GM23338 (cell line): ENCODE data around the gene FGFRL1.

Experiments
- EZH2phosphoT487 ChIP-seq: fragments of 200-600 bp; sonication (generic); IDR thresholded peaks from one replicate; pipeline ENCODE4 v1.8.1; 2018; ENCODE audit warnings: antibody characterized with exemption; ENCODE audit not compliant: unreplicated experiment
- POLR2AphosphoS5 ChIP-seq: IDR thresholded peaks from 2 replicates; pipeline ENCODE4 v1.6.1; 2016; ENCODE audit warnings: antibody characterized with exemption, low read depth
- TF ChIP-seq, protein P1 (sequence below): IDR thresholded peaks from one replicate; pipeline ENCODE4 v1.6.1; 2018; ENCODE audit warnings: antibody characterized with exemption; ENCODE audit not compliant: unreplicated experiment
- TF ChIP-seq, protein P2 (sequence below), 2 experiments: fragments of 200-600 bp in 1 of 2; sonication (generic) in 1 of 2; conservative IDR thresholded peaks; 2 replicates each; pipeline versions ENCODE4 v1.5.1 to v1.6.1; 2016 to 2017; ENCODE audit warnings: antibody characterized with exemption in 2 of 2, low read depth in 2 of 2, mild to moderate bottlenecking in 2 of 2, moderate library complexity in 1 of 2

DNA sequence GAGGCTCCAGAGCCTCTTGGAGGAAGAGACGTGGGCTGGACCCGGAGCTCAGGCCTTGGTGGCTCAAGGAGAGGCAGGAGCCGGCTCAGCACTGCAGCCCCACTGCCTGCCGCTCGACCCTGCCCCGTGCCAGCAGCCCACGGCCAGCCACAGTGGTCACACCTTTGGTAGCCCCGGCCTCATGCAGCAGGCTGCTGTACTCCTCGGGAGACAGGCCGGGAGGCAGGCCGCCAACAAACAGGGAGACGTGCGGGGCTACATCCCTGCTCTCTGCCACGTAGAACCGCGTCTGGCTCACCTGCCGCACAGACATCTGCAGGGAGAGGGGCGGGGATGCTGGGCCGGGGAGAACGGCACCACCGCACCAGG, 45.7 kb upstream of the FGFRL1 start:
- TF ChIP-seq EZH2phosphoT487, result no peak
- no peak for TF ChIP-seq POLR2AphosphoS5
- TF ChIP-seq, protein P1, sequence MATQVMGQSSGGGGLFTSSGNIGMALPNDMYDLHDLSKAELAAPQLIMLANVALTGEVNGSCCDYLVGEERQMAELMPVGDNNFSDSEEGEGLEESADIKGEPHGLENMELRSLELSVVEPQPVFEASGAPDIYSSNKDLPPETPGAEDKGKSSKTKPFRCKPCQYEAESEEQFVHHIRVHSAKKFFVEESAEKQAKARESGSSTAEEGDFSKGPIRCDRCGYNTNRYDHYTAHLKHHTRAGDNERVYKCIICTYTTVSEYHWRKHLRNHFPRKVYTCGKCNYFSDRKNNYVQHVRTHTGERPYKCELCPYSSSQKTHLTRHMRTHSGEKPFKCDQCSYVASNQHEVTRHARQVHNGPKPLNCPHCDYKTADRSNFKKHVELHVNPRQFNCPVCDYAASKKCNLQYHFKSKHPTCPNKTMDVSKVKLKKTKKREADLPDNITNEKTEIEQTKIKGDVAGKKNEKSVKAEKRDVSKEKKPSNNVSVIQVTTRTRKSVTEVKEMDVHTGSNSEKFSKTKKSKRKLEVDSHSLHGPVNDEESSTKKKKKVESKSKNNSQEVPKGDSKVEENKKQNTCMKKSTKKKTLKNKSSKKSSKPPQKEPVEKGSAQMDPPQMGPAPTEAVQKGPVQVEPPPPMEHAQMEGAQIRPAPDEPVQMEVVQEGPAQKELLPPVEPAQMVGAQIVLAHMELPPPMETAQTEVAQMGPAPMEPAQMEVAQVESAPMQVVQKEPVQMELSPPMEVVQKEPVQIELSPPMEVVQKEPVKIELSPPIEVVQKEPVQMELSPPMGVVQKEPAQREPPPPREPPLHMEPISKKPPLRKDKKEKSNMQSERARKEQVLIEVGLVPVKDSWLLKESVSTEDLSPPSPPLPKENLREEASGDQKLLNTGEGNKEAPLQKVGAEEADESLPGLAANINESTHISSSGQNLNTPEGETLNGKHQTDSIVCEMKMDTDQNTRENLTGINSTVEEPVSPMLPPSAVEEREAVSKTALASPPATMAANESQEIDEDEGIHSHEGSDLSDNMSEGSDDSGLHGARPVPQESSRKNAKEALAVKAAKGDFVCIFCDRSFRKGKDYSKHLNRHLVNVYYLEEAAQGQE, result no peak
- TF ChIP-seq, protein P2, sequence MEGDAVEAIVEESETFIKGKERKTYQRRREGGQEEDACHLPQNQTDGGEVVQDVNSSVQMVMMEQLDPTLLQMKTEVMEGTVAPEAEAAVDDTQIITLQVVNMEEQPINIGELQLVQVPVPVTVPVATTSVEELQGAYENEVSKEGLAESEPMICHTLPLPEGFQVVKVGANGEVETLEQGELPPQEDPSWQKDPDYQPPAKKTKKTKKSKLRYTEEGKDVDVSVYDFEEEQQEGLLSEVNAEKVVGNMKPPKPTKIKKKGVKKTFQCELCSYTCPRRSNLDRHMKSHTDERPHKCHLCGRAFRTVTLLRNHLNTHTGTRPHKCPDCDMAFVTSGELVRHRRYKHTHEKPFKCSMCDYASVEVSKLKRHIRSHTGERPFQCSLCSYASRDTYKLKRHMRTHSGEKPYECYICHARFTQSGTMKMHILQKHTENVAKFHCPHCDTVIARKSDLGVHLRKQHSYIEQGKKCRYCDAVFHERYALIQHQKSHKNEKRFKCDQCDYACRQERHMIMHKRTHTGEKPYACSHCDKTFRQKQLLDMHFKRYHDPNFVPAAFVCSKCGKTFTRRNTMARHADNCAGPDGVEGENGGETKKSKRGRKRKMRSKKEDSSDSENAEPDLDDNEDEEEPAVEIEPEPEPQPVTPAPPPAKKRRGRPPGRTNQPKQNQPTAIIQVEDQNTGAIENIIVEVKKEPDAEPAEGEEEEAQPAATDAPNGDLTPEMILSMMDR (conservative IDR thresholded peaks at IDR 0.05; ENCODE audit: low read depth in 2 of 2), result no peak
